HepG2 (cell line): Measurements from ENCODE around the gene BTN1A1. TPM values are rescaled to one million over a fixed set of nuclear protein-coding genes. Genes with fewer than 3 reads are reported as not detected.

Experiments
- HCFC1 ChIP-seq: fragments of 150-350 bp; IDR thresholded peaks from 2 replicates; pipeline ENCODE4 v1.6.1; 2014; ENCODE audit warnings: low read depth, low read length
- NRL ChIP-seq: sonication (generic); formaldehyde crosslinking; IDR thresholded peaks from 2 replicates; pipeline ENCODE4 v1.5.0; 2020; ENCODE audit warnings: missing genetic modification reagents, mild to moderate bottlenecking, moderate library complexity, borderline replicate concordance
- PITX1 ChIP-seq: sonication (generic); formaldehyde crosslinking; IDR thresholded peaks from 2 replicates; pipeline ENCODE4 v1.5.1; 2020; ENCODE audit warnings: mild to moderate bottlenecking, missing genetic modification reagents
- SAP130 ChIP-seq: IDR thresholded peaks from 2 replicates; pipeline ENCODE4 v1.6.1; 2016; ENCODE audit warnings: low read depth
- TEAD3 ChIP-seq: optimal IDR thresholded peaks from 2 replicates; pipeline ENCODE3; 2016; ENCODE audit warnings: borderline replicate concordance
- ZNF234 ChIP-seq: sonication (generic); formaldehyde crosslinking; conservative IDR thresholded peaks from 2 replicates; pipeline ENCODE4 v1.5.1; 2020; ENCODE audit warnings: mild to moderate bottlenecking, missing genetic modification reagents
- ZNF296 ChIP-seq: sonication (generic); formaldehyde crosslinking; conservative IDR thresholded peaks from 2 replicates; pipeline ENCODE4 v1.5.0; 2020; ENCODE audit warnings: mild to moderate bottlenecking, missing genetic modification reagents
- ZNF605 ChIP-seq: sonication (generic); formaldehyde crosslinking; IDR thresholded peaks from 2 replicates; pipeline ENCODE4 v1.8.0; 2022; ENCODE audit warnings: mild to moderate bottlenecking, missing genetic modification reagents
- polyA plus RNA-seq, 8 experiments: library from polyadenylated mRNA; depleted of rRNA in 3 of 8; stranded (reverse) in 7 of 8; unstranded in 1 of 8; fragments of >200 nt; fragmentation: Illumina TruSeq in 4 of 8; extraction: Trizol in 4 of 8; gene quantifications; 2 replicates each; pipeline versions ENCODE4 v1.2.1 to v1.2.3, GENCODE V29; 2011 to 2016; ENCODE audit warnings: low read depth in 4 of 8, missing spikeins in 1 of 8, mixed read lengths in 1 of 8; ENCODE audit not compliant: insufficient read depth in 1 of 8
- total RNA-seq, 5 experiments: library from RNA; depleted of rRNA; stranded (reverse); fragments of >200 nt; fragmentation: Illumina TruSeq; extraction: Trizol; gene quantifications; 2 replicates each; pipeline ENCODE4 v1.2.3, GENCODE V29; 2016; ENCODE audit warnings: low read depth in 1 of 5
- TF ChIP-seq, protein P1 (sequence below): sonication (generic); formaldehyde crosslinking; IDR thresholded peaks from 2 replicates; pipeline ENCODE4 v1.5.1; 2020; ENCODE audit warnings: mild to moderate bottlenecking, missing genetic modification reagents, borderline replicate concordance
- TF ChIP-seq, protein P2 (sequence below): IDR thresholded peaks from 2 replicates; pipeline ENCODE4 v1.6.1; 2016; ENCODE audit warnings: missing compliant biosample characterization, missing genetic modification reagents, borderline replicate concordance
- TF ChIP-seq, protein P3 (sequence below): sonication (generic); formaldehyde crosslinking; IDR thresholded peaks from 2 replicates; pipeline ENCODE4 v1.4.0; 2020; ENCODE audit warnings: mild to moderate bottlenecking, missing genetic modification reagents
- TF ChIP-seq, protein P4 (sequence below): sonication (generic); formaldehyde crosslinking; IDR thresholded peaks from 2 replicates; pipeline ENCODE4 v1.8.0; 2022; ENCODE audit warnings: mild to moderate bottlenecking, missing genetic modification reagents, borderline replicate concordance

The BTN1A1 gene
- total and polyA plus RNA-seq, 2 of the 13 experiments (the other 11 are each of a cell fraction or from before 2014, with no cell fraction given) = 0.04 TPM; not detected in 1

DNA sequence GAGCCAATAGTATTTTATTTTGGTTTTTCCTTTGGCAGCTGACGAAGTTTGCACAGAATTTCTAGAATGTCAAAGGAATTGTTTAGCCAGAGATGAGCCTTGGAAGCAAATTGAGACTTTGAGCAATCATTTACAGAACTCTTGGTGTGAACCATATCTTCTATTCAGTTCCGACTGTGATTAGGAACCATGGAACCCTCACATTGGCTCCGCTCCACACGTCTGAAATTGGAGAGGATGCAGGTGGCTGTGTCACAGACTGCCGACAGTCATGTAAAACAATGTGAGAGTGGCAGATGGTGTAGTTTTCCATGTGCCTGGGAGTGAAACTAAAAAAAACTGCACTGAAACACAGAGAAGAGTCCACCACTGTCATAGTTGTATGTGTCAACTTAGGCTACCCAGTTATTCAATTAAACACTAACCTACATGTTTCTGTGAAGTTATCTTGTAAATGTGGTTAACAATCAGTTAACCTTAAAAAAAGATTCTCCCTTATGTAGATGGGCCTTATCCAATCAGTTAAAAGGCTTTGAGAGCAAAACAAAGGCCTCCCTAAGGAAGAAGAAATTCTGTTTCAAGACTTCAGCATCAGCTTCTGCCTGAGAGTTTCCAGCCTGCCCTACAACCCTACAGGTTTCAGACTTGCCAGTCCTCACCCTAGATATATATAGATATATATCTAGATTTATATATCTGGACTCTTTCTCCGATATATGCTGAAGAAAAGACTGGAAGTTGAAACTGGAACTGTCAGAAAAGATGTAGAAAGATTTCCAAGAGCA lies 34.8 kb downstream of the BTN1A1 start (continued):
- no peak for TF ChIP-seq ZNF605 (CRISPR knock-in tag)
- TF ChIP-seq, protein P1, sequence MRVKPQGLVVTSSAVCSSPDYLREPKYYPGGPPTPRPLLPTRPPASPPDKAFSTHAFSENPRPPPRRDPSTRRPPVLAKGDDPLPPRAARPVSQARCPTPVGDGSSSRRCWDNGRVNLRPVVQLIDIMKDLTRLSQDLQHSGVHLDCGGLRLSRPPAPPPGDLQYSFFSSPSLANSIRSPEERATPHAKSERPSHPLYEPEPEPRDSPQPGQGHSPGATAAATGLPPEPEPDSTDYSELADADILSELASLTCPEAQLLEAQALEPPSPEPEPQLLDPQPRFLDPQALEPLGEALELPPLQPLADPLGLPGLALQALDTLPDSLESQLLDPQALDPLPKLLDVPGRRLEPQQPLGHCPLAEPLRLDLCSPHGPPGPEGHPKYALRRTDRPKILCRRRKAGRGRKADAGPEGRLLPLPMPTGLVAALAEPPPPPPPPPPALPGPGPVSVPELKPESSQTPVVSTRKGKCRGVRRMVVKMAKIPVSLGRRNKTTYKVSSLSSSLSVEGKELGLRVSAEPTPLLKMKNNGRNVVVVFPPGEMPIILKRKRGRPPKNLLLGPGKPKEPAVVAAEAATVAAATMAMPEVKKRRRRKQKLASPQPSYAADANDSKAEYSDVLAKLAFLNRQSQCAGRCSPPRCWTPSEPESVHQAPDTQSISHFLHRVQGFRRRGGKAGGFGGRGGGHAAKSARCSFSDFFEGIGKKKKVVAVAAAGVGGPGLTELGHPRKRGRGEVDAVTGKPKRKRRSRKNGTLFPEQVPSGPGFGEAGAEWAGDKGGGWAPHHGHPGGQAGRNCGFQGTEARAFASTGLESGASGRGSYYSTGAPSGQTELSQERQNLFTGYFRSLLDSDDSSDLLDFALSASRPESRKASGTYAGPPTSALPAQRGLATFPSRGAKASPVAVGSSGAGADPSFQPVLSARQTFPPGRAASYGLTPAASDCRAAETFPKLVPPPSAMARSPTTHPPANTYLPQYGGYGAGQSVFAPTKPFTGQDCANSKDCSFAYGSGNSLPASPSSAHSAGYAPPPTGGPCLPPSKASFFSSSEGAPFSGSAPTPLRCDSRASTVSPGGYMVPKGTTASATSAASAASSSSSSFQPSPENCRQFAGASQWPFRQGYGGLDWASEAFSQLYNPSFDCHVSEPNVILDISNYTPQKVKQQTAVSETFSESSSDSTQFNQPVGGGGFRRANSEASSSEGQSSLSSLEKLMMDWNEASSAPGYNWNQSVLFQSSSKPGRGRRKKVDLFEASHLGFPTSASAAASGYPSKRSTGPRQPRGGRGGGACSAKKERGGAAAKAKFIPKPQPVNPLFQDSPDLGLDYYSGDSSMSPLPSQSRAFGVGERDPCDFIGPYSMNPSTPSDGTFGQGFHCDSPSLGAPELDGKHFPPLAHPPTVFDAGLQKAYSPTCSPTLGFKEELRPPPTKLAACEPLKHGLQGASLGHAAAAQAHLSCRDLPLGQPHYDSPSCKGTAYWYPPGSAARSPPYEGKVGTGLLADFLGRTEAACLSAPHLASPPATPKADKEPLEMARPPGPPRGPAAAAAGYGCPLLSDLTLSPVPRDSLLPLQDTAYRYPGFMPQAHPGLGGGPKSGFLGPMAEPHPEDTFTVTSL = no peak
- TF ChIP-seq SAP130 (CRISPR knock-in tag) = peak; percentile 66; the same call in 1 of the 2 replicates
- TF ChIP-seq ZNF296 = no peak
- TF ChIP-seq ZNF234 (CRISPR knock-in tag) = no peak
- TF ChIP-seq, protein P2, sequence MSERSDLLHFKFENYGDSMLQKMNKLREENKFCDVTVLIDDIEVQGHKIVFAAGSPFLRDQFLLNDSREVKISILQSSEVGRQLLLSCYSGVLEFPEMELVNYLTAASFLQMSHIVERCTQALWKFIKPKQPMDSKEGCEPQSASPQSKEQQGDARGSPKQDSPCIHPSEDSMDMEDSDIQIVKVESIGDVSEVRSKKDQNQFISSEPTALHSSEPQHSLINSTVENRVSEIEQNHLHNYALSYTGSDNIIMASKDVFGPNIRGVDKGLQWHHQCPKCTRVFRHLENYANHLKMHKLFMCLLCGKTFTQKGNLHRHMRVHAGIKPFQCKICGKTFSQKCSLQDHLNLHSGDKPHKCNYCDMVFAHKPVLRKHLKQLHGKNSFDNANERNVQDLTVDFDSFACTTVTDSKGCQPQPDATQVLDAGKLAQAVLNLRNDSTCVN = no peak
- TF ChIP-seq NRL (CRISPR knock-in tag) = no peak
- no peak for TF ChIP-seq PITX1 (CRISPR knock-in tag)
- TF ChIP-seq, protein P3, sequence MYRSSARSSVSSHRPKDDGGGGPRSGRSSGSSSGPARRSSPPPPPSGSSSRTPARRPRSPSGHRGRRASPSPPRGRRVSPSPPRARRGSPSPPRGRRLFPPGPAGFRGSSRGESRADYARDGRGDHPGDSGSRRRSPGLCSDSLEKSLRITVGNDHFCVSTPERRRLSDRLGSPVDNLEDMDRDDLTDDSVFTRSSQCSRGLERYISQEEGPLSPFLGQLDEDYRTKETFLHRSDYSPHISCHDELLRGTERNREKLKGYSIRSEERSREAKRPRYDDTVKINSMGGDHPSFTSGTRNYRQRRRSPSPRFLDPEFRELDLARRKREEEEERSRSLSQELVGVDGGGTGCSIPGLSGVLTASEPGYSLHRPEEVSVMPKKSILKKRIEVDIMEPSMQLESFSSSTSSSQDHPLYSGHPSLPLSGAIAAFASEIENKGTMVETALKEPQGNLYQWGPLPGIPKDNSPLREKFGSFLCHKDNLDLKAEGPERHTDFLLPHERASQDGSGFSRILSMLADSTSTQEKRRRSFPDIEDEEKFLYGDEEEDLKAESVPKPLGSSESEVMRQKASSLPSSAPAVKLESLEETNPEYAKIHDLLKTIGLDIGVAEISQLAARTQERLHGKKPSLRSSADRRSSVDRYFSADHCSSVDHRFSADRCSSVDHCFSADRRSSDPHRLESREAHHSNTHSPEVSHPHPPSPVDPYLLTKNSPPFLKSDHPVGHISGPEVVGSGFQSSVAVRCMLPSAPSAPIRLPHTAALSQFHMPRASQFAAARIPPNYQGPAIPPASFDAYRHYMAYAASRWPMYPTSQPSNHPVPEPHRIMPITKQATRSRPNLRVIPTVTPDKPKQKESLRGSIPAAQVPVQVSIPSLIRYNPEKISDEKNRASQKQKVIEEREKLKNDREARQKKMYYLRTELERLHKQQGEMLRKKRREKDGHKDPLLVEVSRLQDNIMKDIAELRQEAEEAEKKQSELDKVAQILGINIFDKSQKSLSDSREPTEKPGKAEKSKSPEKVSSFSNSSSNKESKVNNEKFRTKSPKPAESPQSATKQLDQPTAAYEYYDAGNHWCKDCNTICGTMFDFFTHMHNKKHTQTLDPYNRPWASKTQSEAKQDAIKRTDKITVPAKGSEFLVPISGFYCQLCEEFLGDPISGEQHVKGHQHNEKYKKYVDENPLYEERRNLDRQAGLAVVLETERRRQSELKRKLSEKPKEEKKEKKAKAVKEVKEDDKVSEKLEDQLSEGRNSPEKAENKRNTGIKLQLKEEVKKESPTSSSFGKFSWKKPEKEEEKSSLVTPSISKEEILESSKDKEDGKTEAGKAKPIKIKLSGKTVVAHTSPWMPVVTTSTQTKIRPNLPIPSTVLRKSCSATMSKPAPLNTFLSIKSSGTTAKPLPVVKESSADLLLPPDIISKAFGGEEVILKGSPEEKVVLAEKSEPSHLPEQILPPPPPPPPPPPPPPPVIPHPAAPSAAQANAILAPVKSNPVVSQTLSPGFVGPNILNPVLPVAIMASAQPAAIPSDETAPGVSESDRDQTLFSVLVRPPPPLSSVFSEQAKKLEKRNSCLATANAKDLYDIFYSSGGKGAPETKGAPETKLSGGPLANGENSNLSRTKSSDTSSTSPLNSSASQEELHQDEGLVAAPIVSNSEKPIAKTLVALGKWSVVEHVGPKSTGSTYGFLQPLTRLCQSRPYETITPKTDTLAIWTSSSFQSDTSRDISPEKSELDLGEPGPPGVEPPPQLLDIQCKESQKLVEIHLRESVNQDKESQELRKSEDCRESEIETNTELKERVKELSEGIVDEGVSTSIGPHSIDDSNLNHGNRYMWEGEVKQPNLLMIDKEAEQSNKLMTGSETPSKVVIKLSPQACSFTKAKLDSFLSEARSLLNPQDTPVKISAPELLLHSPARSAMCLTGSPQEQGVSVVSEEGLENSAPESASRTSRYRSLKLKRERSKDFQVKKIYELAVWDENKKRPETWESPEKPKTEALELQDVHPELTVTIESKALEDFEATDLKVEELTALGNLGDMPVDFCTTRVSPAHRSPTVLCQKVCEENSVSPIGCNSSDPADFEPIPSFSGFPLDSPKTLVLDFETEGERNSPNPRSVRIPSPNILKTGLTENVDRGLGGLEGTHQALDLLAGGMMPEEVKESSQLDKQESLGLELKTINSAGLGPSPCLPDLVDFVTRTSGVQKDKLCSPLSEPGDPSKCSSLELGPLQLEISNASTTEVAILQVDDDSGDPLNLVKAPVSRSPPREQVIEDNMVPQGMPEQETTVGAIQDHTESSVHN (CRISPR knock-in tag) = no peak
- TF ChIP-seq, protein P4, sequence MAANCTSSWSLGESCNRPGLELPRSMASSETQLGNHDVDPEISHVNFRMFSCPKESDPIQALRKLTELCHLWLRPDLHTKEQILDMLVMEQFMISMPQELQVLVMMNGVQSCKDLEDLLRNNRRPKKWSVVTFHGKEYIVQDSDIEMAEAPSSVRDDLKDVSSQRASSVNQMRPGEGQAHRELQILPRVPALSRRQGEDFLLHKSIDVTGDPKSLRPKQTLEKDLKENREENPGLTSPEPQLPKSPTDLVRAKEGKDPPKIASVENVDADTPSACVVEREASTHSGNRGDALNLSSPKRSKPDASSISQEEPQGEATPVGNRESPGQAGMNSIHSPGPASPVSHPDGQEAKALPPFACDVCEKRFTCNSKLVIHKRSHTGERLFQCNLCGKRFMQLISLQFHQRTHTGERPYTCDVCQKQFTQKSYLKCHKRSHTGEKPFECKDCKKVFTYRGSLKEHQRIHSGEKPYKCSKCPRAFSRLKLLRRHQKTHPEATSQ (CRISPR knock-in tag) = no peak
- TF ChIP-seq HCFC1 = no peak
- no peak for TF ChIP-seq TEAD3 (CRISPR knock-in tag)
